Measurements from ENCODE around the gene INTS15. TPM values are rescaled to one million over a fixed set of nuclear protein-coding genes. Genes with fewer than 3 reads are reported as not detected.

INTS15 gene
- total RNA-seq, 1 donor from 2014 or later: 14.1 TPM

GRCh38 chr7:6640246-6640721 is 50.5 kb downstream of the INTS15 start:
- no peak for ATAC-seq
- DNase-seq (ENCODE audit: low spot score): no peak

GRCh38 chr7:6641305-6642035 is 51.6 kb downstream of the INTS15 start:
- no peak for ATAC-seq
- DNase-seq (ENCODE audit: low spot score): no peak

GRCh38 chr7:6642239-6642839 is 52.5 kb downstream of the INTS15 start:
- ATAC-seq (no peak), DNase-seq (ENCODE audit: low spot score) (no peak)

- no peak for DNase-seq (ENCODE audit: low spot score)
These were observed 53.2 kb downstream of the INTS15 start for GRCh38 chr7:6642861-6643640.

GRCh38 chr7:6643915-6644625 is 54.2 kb downstream of the INTS15 start:
- DNase-seq (ENCODE audit: low spot score) (no peak), ATAC-seq (no peak)

More at GRCh38 chr7:6642861-6643640, 53.2 kb downstream of the INTS15 start:
- no peak for ATAC-seq

- no peak for ATAC-seq
- DNase-seq (ENCODE audit: low spot score): no peak
These were observed 54.9 kb downstream of the INTS15 start for GRCh38 chr7:6644728-6645127.

- DNase-seq (ENCODE audit: low spot score) (no peak), ATAC-seq (peak; percentile 8)
These were observed 56.6 kb downstream of the INTS15 start for GRCh38 chr7:6646465-6646864.

- ATAC-seq (no peak), DNase-seq (ENCODE audit: low spot score) (no peak)
These were observed 57.3 kb downstream of the INTS15 start for GRCh38 chr7:6647080-6647479.

GRCh38 chr7:6647541-6647940 is 57.7 kb downstream of the INTS15 start:
- DNase-seq (ENCODE audit: low spot score): no peak
- ATAC-seq: no peak

- ATAC-seq: no peak
- DNase-seq (ENCODE audit: low spot score): no peak
These were observed 58.4 kb downstream of the INTS15 start for GRCh38 chr7:6648066-6648814.

GRCh38 chr7:6648815-6649104 is 58.9 kb downstream of the INTS15 start:
- DNase-seq (ENCODE audit: low spot score) (no peak), ATAC-seq (no peak)

GRCh38 chr7:6649241-6649961 is 59.6 kb downstream of the INTS15 start:
- ATAC-seq: no peak
- no peak for DNase-seq (ENCODE audit: low spot score)

GRCh38 chr7:6650086-6650485 is 60.3 kb downstream of the INTS15 start:
- no peak for ATAC-seq

GRCh38 chr7:6650521-6651011 is 60.7 kb downstream of the INTS15 start:
- ATAC-seq (no peak), DNase-seq (ENCODE audit: low spot score) (no peak)

More at GRCh38 chr7:6650086-6650485, 60.3 kb downstream of the INTS15 start:
- no peak for DNase-seq (ENCODE audit: low spot score)

- ATAC-seq: no peak
- no peak for DNase-seq (ENCODE audit: low spot score)
These were observed 62.1 kb downstream of the INTS15 start for GRCh38 chr7:6651851-6652445.

- ATAC-seq (no peak), DNase-seq (ENCODE audit: low spot score) (no peak)
These were observed 62.7 kb downstream of the INTS15 start for GRCh38 chr7:6652446-6653011.

- DNase-seq (ENCODE audit: low spot score) (no peak), ATAC-seq (no peak)
These were observed 63.5 kb downstream of the INTS15 start for GRCh38 chr7:6653071-6654003.
